HTERT RPE-1 (cell line): ENCODE data around the gene TMF1.

ENCODE experiments used
- in situ Hi-C: fragments of 300-500 bp; cut with MboI; formaldehyde crosslinking; loops from 4 replicates; pipeline ENCODE4 v1.14.3; 2020; ENCODE audit warnings: low sequenced_read_pairs

The TMF1 gene

DNA sequence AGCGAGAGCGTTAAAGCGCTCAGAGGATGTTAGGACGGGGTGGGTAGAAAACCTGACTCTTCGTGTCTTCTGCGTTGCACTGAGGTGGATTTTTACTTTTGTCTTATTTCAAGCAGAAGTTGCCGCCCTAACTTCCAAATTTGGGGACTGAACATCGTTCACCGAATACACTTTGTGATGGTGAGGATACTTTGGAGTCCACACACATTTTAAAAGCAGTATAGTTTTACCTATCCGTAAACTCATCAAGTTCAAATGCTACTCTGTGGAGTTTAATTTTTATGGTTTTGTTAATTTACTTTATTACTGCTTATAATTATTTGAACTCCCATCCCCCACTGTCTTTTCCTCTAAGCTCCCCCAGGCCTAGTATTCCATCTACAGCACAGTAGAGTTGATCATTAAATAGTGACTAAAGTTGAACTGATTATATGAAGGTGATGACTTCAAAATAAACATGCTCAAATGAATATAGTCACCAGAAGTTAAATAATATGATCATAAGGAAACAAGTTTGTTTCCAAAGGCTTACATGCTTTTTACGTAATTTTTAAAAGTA is 38.0 kb downstream of the TMF1 start:
- in situ Hi-C loops, result no loop called here

DNA sequence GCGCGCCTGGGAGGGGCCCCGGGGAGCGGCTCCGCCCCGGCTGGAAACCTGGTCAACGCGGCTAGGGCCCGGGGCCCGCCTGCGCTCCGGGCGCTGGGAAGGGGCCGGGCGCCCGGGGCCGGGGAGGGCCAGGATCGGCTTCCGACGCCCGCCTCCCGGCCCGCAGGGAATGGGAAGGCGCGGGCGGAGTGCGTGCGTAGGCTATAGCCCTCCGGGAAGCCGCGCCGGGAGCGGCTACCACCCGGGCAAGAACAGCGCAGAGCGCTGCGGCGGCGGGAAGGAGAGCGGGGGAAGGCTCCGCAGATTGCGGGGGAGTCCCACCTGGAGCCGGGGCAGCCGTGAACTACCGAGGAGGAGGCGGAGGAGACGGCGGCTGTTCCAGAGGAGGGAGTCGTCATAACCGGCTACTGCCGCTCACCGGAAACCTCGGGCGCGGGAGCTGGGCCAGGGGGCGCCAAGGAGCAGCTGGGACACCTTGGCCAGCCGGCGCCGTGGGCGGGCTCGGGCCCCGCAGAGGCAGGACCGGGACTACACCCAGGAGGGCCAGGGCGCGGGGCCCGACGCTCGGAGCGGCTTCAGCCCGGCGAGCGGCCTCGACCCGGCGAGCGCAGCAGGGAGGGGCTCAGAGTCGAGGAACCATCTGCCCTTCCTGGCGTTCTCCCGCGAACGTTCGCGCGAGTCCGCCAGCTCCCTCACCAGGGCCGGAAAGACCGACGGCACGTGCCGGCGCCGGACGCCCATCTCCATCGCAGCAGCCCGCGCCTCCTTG is 38.7 kb downstream of the TMF1 start, which contains the start of gene EOGT:
EOGT (minus strand) TSS at position 432 of the 769 bp plus-strand sequence. CDS start 3,838 bp downstream, outside the sequence.
- in situ Hi-C loops, result no loop called here

GRCh38 chr3:69012800-69013252 is 39.3 kb downstream of the TMF1 start:
- in situ Hi-C loops, result no loop called here

DNA sequence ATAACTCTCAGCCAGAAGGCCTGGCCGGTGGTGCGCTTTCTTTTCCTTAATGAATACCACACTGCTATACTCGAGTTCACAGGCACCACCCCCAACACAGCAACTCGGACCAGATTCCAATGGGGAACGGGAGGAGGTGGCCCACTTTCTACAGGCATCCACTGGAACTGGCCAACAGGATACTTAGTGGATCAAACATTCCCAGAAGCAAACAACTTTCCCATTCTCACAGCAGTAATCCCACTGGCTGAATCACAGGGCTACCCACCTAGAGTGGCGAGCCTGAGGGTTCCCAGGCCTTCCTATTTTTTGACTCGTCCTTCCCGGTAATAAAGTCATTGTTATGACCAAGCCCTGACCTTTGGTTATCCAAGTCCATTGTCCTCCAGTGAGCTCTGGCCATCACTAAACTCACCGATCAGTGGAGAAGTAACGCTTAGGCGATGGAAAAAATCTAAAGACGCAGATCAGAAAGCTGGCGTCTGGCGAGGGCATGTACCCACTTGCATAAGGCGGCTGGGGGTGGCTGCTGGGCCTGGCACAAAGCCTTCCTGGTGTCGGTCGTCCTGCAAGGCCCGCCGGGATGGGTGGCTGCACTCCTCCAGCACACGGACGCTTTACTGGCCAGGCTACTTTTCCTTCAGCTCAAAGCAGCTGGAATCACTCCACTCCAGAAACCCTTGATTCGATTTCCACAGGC is 39.9 kb downstream of the TMF1 start:
- in situ Hi-C loops, result no loop called here

- in situ Hi-C loops, result no loop called here
These were observed 40.9 kb downstream of the TMF1 start for GRCh38 chr3:69011096-69011730.

GRCh38 chr3:69009559-69010410 is 42.3 kb downstream of the TMF1 start:
- in situ Hi-C loops, result no loop called here

DNA sequence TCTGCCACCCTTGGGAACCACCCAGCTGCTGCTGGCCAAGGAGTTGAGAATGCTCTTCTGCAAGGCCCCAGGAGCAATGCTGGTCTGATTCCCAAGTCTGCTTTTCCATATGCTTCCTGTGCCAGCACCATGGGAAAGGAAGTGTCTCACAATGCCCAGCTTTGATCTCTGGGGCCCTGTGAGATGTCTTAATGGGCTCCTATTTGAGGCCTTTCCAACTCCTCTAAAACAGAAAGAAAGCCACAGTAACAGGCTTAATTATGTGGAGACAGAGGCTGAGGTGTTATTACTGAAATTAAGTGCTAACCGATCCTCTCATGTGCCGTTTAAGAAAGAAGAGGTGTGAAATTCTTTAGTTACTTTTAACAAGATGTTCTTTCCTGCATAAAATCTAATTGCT is 43.2 kb downstream of the TMF1 start:
- in situ Hi-C loops, result no loop called here

- in situ Hi-C loops, result no loop called here
These were observed 46.2 kb downstream of the TMF1 start for GRCh38 chr3:69005791-69006482.

DNA sequence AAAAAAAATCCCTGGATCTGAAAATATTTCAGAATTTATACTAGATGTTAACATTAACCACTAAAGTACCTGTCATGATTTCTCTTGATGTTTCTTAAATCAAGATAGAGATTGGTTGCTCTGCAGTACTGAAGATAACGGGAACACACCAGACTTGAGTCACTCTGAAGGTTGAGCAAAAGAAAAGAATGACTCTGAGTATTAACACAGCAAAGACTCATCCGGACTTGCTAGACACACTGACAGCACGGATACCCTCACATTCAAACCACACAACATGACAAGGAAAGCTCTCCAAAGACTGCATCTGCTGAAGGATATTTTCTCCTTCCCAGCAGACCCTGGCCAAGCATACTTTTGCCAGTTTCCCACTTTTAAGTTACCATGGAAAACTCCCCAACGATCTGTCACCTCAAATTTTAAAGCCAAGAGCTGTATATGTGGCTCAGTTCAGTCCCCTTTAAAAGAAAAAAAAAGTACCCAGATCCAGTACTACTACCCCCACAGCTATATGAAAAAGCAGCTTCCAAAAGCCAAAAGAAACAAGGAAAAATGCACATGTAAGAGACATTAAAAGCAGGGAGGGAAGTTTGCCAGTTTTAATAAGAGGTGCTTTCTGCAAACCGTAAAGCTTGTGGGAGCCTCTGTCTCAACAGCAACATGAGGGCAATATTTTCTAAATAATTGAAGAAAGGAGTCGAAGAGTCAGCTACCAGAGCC is 46.9 kb downstream of the TMF1 start:
- in situ Hi-C loops, result no loop called here

GRCh38 chr3:69004138-69004537 is 48.0 kb downstream of the TMF1 start:
- in situ Hi-C loops, result no loop called here

GRCh38 chr3:68999605-69000004 is 52.5 kb downstream of the TMF1 start:
- in situ Hi-C loops, result no loop called here

DNA sequence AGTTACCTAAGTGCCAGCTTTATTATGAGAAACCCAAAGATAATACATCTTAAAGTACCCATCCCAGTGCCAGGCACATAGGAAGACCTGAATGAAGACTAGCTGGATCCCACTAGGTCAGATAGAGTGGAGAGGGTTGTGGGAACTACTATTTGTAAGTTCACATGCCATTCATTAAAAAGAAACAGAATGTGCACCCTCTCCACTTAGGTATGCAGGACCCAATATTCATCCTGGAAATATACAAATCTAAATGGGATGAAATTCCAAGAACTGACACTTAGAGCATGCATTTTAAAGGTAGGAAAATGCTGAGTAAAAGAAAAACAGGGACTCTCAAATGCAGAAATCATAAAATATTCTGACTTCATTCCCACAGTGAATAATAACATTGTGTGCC is 53.0 kb downstream of the TMF1 start:
- in situ Hi-C loops, result no loop called here

DNA sequence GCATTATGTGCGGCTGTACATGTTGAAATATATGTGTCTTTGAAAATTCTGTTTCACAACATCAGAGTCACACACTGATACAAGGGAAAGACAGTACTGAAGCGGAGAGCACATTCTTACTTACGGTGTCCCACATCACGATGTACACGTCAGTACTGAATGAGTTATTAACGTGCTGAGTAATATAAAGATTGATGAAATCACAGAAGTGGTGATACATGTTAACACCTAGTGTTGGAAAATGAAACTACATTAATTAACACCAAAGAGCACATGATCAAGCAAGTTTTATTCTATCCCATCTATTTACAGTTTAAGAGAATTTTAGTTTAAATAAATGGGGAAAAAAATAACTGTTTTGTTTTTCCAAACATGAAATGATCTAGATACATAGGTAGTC is 54.2 kb downstream of the TMF1 start:
- in situ Hi-C loops, result no loop called here

- in situ Hi-C loops, result no loop called here
These were observed 55.7 kb downstream of the TMF1 start for GRCh38 chr3:68996356-68996995.

GRCh38 chr3:68988740-68989139 is 63.4 kb downstream of the TMF1 start:
- in situ Hi-C loops, result no loop called here

DNA sequence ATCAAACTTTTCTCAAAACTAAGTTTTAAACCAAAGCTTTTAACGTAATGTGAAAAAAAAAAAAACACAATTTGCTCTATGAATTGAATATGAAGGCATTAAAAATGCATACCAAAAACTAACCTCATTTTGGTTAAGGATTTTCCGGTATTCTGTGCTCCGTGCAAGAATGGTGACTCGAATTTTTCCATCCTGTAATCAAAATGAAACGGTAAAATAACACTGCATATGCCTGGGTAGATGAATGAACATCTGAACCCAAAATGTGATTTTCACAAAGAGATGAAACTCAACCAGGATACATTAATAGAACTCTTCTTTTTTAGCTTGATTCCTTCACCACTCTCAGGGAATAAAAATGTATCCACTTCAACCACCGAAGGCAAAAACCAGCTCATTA is 64.8 kb downstream of the TMF1 start:
- in situ Hi-C loops, result no loop called here

DNA sequence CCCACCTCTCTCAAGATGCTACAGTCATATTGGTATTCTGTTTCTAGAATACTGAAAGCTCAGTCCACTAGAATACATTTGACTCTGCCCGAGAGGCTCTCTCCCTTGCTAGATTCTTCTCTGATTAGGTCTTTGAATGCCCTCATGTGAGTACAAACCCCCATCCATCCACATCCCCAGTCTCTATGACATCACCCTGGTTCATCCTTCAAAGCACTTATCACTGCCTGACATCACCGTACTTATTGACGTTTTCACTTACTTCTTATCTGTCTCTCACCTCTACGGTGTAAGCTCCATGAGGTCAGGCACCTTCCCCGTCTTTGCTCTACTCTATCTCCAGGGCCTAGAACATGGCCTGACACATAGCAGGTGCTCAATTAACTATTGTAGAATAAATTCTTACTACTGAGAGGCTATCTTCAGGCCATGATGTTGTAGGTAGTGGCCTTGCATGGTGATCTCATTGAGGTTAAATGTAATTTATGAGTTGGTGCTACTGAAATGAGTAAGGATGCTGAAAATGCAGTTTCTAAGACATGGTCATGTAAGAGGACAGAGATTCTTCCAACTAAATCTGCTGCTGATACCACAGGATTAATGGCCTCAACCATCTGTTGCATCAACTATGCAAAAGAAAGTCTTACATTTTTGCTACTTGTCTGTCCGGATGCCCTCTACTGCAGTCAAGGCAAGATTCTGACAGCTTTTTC is 65.5 kb downstream of the TMF1 start:
- in situ Hi-C loops, result no loop called here

DNA sequence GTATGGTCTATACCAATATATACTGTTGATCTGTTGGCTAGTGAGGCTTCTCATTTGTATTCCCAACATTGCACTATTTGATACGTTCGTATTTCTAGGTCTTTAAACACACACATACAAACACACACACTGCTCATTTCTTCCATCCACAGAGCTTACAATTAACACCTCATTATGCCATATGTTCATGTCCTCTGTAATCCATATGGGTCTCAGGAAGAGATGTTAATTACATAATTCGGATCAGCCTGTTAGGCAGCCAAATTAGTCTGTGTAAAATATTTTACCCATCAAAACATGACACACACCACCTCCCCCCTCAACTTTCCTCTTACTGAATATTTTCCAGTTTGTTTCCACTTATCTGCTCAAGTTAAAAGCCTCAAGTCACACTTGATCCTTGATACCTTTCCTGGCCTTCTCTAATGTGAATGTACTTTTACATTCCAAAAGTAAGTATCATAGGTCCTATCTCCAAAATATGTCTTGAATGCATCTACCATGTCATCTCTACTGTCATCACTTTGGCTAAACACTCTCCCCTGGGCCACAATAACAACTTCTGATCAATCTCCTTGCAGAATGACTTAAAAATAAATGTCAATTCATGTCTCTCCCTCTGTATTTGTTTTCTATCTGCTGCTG is 66.9 kb downstream of the TMF1 start:
- in situ Hi-C loops, result no loop called here
